Left colon (tissue), 2 donors: ENCODE results near the gene DNAAF5. TPM values are rescaled to one million over a fixed set of nuclear protein-coding genes. Genes with fewer than 3 reads are reported as not detected.

ENCODE experiments used
- ATAC-seq: fragments of 200-7000 bp; cut with Tn5 transposase; one replicate; pipeline ENCODE4 v1.9.1; 2020; ENCODE audit warnings: mild to moderate bottlenecking, moderate library complexity
- DNase-seq, 2 donors: peaks; one replicate each; pipeline ENCODE4 v3.0.0-alpha.2; 2020
- intact Hi-C, 2 donors: fragments of 100-400 bp; cut with DNase I in 1 of 2; cut with micrococcal nuclease in 1 of 2; formaldehyde crosslinking; loops; one replicate each; pipeline versions ENCODE4 v1.11.2 to v1.14.0; 2022; cut with DNase I, micrococcal nuclease
- total RNA-seq, 2 donors: library from RNA; stranded (reverse); fragmentation: NEBNext Ultra II Directional; extraction: Animal tissue kit (Norgen Biotek cat#: 25700); gene quantifications; one replicate each; pipeline ENCODE4 v1.2.1, GENCODE V29; 2021
- donor health status: DM: no; HTN: no; CAD: no.
- donor health status: DM: yes; HTN: yes; CAD: no.

Gene DNAAF5
- total RNA-seq, 2 donors from 2014 or later = 27.8 to 37.1 TPM

DNA sequence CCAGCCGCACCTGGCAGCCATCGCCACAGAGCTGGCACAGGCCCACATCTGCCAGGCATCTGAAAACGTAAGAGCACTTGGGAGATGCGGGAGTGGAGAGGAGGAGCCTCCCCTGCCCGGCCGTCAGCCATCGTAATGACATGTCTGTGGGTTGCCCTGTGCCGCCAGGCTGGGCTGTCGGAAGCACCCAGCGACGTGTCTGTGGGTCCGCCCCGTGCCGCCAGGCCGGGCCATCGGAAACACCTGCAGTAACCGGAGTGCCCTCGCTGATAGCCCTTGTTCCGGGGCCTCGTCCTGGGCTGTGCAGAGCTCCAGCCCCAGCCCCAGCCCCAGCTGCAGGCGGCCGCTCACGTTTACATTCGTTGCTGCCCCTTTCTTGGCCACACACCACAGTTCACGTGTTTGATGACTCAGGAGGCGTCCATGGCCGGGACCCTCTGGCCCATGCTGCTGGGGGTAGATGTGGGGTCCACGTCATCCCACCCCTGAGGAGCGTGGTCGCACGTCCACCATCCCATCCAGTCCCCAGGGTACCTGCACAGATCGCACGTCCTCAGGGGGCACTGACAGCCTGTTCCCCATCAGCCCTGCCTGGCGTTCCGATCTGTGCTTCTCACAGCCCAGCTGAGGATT is 30.5 kb downstream of the DNAAF5 start:
- DNase-seq = peak in 1 of 2 donors; percentile 7
- intact Hi-C loops = no loop called here
- ATAC-seq = no peak

DNA sequence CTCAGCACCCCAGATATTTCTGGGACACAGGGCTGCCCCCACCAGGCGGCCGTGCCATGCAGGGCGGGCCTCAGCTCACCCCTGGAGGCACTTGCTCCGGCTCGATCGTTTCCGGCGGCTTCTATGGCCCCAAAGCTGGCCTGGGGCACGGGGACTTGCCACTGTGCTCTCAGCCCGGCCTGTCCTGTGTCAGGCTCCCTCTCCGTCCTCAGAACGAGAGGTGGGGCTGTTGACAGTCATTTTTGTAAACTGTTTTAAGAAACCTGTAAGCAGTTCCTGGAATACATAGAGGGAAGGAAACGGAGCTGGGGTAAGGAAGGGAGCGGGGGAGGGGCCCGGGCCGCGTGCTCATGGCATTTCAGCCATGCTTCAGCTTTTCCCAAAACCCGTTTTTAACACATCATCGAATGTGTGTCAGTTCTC is 31.3 kb downstream of the DNAAF5 start:
- intact Hi-C loops = no loop called here
- DNase-seq = peak in 1 of 2 donors; percentile 8
- ATAC-seq = no peak

DNA sequence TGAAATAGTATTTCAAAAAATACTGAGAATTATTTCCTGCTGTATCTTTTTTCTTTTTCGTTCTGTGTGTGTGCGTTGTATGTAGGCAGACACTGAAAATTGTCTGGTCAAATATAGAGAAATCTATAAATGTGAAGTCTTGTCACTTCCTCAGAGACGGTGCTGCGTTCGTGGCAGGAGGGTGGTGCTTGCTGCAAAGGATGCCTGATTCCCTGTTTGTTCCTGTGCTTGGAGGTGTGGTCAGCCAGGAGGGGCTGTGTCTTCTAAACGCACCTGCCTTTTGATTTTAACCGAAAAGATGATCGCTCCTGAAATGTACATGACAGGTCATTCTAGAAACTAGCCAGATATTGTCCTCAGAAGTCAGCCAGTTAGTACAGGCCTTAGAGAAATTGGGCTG is 33.1 kb downstream of the DNAAF5 start:
- ATAC-seq (peak; percentile 80), DNase-seq (no peak)
- intact Hi-C loops = no loop called here

DNA sequence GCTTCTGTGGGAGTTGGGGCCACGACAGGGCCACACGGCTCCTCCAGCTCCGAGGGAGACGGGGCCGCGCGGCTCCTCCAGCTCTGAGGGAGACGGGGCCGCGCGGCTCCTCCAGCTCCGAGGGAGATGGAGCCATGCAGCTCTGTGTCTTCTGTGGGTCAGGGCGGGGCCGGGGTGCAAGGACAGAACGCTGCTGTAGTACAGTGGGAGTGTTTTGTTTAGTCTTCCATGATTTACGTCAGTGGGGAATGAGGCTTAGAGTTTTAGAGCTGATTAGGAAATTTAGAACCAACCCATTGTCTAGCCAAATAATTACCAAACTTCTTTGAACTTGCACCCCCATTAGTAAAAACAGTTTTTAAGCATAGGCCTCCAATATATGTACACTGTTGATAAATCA is 33.5 kb downstream of the DNAAF5 start:
- intact Hi-C loops = no loop called here
- peak in 1 of 2 donors; percentile 41 for DNase-seq
- peak; percentile 78 for ATAC-seq

DNA sequence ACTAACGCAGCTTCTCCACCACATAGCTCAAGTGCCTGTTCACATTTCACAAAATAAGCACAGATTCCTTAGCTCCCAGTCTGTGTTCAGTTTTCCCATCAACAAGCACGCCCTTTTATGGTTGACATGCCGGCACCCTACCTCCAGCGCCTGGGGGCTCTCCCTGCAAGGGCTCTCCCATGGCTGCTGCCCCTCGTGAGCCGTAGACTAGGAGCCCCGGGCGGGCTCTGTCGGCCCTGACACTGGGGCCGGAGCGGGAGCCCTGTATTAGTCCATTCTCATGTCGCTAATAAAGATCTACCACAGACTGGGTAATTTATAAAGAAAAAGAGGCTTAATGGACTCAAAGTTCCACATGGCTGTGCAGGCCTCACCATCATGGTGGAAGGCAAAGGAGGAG is 34.6 kb downstream of the DNAAF5 start:
- ATAC-seq (no peak), DNase-seq (no peak)
- intact Hi-C loops = no loop called here

DNA sequence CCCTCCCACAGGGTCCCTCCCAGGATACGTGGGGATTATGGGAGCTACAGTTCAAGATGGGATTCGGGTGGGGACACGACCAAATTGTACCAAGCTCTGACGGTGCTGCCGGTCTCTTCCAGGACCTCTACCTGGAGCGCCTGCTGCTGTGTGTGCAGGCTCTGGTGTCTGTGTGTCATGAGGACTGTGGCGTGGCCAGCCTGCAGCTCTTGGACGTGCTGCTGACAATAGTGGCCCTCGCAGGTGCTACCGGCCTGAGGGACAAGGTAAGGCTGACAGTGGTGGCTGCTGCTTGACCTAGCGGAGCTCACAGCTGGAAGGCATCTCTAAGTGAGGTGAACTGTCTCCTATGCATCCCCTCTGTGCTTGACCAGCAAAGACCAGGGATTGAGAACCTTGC is 35.1 kb downstream of the DNAAF5 start:
- intact Hi-C loops = no loop called here
- no peak for DNase-seq
- ATAC-seq = no peak

DNA sequence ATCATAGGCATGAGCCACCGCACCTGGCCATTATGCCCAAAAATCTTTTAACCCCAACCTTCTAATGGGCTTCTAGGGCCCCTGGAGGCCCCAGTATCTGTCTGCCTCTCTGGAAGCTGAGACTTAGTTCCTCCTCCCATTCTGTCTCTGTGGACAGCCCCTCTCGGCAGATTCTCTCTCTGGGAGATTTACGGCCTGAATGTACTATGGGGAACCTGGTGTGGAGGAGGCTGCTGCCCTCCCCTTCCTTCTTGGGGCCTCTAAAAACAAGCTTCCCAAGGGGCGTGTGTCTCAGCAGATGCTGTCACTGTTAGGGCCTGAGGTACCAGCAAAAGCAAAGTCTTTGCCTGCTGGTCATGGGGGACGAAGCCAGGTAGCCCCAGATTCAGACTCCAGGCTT is 36.4 kb downstream of the DNAAF5 start:
- intact Hi-C loops = no loop called here
- no peak for ATAC-seq
- DNase-seq = no peak

DNA sequence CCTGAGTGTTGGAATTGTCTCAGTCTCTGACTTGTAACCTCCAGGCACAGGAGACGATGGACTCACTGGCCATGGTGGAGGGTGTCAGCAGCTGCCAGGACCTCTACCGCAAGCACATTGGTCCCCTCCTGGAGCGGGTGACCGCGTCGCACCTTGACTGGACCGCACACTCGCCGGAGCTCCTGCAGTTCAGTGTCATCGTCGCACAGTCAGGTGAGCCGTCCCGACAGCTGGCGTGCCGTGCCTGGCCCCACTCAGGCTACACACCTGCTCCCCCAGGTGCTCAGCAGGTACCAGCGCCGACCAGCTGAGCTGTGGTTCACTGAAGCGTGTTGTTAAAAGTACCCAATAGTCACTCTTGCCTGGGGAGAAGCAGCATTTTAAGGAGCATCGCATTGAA is 37.3 kb downstream of the DNAAF5 start:
- intact Hi-C loops = no loop called here
- DNase-seq (no peak), ATAC-seq (no peak)

DNA sequence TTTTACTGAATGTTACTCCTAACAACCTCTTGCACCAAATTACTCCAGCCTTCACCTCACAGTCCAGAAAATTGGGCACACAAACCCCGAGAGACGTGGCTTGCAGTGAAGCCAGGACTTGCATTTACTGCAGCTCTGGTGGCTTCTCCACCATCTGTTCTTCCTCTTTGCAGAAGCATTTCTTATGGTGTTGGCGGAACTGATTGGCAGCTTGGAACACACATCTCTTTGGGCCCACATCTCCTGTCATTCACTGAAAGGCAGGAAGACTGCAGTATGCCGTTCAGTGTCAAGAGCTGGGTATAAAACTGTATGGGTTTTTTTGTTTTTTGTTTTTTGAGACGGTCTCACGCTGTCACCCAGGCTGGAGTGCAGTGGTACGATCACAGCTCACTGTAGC is 38.9 kb downstream of the DNAAF5 start:
- ATAC-seq (no peak), DNase-seq (no peak)
- intact Hi-C loops = no loop called here

DNA sequence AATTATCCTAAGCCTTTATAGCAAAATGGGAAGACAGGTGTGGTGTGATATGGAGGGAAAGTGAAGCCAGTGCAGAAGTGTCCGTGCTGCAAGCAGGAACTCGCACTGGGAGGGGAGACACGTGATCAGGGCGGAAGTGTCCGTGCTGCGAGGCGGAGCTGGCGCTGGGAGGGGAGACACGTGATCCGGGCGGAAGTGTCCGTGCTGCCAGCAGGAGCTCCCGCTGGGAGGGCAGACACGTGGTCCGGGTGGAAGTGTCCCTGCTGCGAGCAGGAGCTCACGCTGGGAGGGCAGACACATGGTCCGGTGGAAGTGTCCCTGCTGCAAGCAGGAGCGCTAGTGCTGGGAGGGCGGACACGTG is 41.1 kb downstream of the DNAAF5 start:
- intact Hi-C loops = no loop called here
- no peak for DNase-seq
- ATAC-seq = no peak

DNA sequence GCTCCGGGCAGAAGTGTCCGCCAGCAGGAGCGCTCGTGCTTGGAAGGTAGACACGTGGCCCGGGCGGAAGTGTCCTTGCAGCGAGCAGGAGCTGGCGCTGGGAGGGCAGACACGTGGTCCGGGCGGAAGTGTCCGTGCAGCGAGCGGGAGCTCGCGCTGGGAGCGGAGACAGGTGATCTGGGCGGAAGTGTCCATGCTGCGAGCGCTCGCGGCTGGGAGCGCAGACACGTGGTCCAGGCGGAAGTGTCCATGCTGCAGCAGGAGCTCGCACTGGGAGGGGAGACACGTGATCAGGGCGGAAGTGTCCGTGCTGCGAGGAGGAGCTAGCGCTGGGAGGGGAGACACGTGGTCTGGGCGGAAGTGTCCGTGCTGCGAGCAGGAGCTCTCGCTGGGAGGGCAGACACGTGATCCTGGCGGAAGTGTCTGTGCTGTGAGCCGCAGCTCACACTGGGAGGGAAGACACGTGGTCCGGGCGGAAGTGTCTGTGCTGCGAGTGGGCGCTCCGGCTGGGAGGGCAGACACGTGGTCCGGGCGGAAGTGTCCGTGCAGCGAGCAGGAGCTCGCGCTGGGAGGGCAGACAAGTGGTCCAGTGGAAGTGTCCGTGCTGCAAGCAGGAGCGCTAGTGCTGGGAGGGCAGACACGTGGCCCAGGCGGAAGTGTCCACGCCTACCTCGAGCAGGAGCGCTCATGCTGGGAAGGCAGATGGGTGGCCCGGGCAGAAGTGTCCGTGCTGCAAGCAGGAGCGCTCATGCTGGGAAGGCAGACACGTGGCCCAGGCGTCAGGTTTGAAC is 41.6 kb downstream of the DNAAF5 start:
- ATAC-seq = no peak
- no peak for DNase-seq
- intact Hi-C loops = no loop called here

DNA sequence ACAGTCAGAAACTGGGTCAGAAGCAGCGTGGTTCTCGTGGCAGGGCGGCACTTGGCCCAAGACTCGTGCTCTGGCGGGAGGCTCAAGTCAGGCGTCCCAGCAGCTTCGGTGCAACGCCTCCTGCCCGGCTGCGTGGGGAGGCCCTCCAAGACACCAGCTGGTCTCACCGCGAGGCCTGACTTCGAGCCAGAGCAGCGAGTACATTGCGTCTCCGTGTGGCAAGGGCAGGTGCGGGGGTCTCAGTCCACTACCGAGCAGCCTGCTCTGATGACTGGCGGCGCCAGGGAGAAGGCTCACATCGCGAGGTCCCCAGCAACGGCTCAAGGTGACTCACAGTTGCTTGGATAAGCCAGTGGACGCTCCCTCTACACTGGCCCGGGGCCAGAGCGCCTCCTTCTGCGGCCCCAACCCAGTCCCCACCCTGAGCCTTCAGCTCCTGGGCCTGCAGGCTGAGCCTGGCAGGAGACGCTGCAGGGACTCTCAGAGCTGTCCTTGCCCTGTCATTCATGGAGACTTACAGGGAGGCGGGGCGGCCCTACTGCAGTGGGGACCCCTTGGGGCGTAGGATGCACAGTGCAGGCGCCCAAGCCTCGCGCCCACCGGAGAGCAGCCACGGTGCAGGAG is 42.5 kb downstream of the DNAAF5 start:
- intact Hi-C loops = no loop called here
- no peak for ATAC-seq
- DNase-seq = no peak

DNA sequence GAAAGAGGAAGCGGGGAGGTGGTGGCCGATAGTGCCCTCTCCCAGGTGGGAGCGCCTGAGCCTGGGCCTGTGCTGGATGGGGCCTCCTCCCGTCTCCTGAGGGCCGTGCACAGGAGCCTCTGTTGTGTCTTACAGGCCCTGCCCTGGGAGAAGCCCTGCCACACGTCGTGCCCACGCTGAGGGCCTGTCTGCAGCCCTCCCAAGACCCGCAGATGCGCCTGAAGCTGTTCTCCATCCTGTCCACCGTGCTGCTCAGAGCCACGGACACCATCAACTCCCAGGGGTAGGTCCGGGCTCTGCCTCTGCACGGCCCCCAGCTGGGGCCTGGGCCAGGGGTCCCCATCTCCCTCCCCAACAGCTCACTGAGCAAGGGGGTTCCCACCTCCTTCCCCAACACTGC is 43.8 kb downstream of the DNAAF5 start:
- no peak for DNase-seq
- no peak for ATAC-seq
- intact Hi-C loops = loop anchor here in 1 of 2 donors (5.0 kb wide), 1 partner anchor 448 kb away; no protein-coding TSS in a partner anchor

DNA sequence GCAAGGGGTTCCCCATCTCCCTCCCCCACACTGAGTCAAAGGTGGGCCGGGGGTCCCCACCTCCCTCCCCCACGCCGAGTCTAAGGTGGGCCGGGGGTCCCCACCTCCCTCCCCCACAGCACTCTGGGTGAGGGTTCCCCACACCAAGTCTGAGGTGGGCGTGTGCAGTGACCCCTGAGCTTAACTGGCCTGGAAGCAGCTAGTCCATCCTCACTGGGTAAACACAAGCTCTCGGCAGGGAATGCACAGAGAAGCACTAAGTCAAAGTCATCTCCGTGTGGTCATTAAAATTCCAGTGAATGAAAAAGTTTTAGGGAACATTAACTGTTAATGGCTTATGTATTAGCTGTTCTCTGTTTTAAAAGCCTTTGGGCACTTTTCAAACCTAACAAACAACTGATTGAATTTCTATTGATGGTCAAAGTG is 44.3 kb downstream of the DNAAF5 start:
- ATAC-seq = peak; percentile 34
- no peak for DNase-seq
- intact Hi-C loops = loop anchor here in 1 of 2 donors (5.0 kb wide), 1 partner anchor 448 kb away; no protein-coding TSS in a partner anchor

DNA sequence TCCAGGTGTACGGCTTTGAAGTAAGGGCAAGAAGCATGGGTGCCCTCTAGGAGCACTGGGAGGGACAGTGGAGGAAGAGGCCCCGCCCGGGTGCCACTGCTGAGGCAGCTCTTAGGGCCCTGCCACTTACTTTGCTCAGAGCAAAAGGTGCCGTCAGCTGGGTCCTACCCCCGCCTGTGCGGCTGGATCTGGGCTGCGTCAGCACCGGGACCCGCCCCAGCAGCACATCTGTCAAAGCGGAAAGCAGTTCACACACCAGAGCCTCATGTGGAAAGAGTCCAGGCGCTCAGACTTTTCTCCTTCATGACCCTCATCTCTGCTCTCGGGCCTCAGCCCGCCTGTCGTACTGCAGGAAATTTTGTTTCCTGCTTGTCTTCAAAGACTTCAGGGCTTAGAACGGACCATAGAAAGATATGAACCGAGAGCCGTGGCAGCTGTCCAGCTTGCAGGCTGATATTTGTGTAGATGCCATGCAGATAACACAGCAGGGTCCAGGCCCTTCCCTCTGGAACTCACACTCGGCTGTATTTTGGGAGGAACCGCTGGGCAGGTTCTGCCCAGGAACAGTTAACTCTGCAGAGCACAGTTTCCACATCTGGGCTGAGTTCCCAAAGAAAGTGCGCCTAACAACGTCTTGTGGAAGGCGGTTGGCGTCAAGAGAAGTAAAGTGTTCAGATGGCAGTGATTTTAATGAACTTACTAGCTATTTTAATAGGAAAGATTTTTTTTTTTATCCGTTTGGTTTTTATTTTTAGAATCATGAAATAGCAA is 44.9 kb downstream of the DNAAF5 start:
- intact Hi-C loops = loop anchor here in 1 of 2 donors (5.0 kb wide), 1 partner anchor 449 kb away; no protein-coding TSS in a partner anchor
- ATAC-seq (peak; percentile 79), DNase-seq (peak; percentile 69 to 77)

DNA sequence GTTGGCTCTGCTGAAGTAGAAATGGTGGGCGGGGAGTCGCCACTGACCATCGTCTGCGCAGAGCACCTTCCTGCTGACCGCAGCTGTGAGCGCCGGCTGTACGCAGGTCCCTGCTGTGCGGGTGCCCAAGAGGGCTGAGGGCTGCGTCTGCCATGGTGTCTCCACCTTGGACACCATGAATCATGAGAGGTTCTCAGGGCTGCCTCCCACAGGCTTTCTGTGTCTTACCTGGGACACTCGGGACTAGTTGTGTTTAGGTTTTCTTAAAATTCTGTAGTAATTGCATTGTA is 45.5 kb downstream of the DNAAF5 start:
- ATAC-seq (no peak), DNase-seq (no peak)
- intact Hi-C loops = loop anchor here in 1 of 2 donors (5.0 kb wide), 1 partner anchor 450 kb away; no protein-coding TSS in a partner anchor

DNA sequence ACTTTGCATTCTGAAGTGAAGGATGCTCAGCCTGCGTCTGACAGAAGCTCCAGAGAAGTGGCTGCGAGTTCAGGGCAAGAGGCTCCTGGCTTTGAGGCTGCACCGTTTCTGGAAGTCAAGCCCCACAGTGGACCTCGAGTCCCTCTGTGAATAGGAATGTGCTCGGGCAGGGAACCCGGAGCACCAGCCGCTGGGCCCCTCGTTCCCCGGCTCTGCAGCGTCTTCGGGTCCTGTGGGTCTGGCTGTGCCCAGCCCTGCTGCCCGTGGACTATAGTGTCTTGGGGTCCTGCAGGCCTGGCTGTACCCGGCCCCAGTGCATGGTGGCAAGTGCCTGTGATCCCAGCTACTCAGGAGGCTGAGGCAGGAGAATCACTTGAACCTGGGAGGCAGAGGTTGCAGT is 45.9 kb downstream of the DNAAF5 start:
- ATAC-seq (no peak), DNase-seq (no peak)
- intact Hi-C loops = loop anchor here in 1 of 2 donors (5.0 kb wide), 1 partner anchor 450 kb away; no protein-coding TSS in a partner anchor

DNA sequence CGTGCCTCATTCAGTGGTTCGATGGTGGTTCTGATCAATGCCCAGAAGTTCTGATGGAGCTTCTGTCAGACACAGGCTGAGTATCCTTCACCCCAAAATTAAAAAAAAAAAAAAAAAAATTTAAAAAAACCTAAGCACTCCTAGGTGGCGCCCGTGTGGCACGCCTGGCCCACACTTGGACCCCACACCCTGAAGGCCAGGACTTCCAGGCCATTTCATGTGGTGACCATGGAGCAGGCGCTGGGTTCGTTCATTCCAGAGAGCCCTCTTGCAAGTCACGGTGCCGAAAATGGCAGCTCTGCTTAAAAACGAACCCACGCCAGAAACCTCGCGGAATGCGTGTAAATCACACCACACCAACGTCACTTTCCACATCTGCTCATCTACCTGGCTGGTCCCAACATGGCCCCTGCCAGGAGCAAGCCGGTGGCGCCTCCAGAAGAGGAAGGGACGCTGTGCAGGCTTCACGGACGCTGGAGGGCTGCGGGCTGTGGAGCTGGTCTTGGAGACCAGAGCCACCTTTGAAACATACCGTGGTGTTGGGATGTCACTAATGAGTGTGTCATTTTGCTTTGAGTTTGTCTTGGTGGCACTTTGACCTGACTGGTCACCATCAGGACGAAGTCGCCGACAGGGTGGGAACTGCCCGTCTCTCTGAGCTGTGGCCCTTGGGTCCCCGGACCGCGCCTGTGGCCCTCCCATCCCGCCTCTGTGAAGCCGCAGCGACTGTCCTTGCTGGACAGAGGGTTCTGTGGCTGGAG is 46.5 kb downstream of the DNAAF5 start:
- DNase-seq (no peak), ATAC-seq (no peak)
- intact Hi-C loops = loop anchor here in 1 of 2 donors (5.0 kb wide), 1 partner anchor 451 kb away; no protein-coding TSS in a partner anchor

DNA sequence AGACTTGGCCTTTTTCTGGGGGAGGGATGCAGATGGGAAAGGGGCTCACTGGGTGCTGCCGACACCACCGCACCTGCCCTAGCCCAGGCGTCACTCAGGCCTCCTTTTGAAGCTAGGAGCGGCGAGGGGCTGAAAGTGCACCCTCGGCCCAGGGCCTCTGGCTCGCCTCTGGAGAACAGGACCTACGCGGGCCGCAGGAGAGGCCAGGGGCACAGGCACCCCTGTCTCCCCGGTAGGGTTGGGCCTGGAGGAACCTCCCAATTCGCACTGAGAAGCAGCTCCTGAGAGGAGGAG is 47.1 kb downstream of the DNAAF5 start:
- no peak for DNase-seq
- intact Hi-C loops = loop anchor here in 1 of 2 donors (5.0 kb wide), 1 partner anchor 451 kb away; no protein-coding TSS in a partner anchor
- no peak for ATAC-seq
